Activated naive CD8-positive, alpha-beta T cell treated with anti-CD3 and anti-CD28 coated beads, Interleukin-2, amount 50 U/mL, for 16 hours (primary cell): ENCODE data around the gene PILRB.

Source experiments
- DNase-seq: peaks from one replicate; pipeline ENCODE4 v3.0.0-alpha.2; 2020; ENCODE audit warnings: low read depth, low spot score

The PILRB gene

DNA sequence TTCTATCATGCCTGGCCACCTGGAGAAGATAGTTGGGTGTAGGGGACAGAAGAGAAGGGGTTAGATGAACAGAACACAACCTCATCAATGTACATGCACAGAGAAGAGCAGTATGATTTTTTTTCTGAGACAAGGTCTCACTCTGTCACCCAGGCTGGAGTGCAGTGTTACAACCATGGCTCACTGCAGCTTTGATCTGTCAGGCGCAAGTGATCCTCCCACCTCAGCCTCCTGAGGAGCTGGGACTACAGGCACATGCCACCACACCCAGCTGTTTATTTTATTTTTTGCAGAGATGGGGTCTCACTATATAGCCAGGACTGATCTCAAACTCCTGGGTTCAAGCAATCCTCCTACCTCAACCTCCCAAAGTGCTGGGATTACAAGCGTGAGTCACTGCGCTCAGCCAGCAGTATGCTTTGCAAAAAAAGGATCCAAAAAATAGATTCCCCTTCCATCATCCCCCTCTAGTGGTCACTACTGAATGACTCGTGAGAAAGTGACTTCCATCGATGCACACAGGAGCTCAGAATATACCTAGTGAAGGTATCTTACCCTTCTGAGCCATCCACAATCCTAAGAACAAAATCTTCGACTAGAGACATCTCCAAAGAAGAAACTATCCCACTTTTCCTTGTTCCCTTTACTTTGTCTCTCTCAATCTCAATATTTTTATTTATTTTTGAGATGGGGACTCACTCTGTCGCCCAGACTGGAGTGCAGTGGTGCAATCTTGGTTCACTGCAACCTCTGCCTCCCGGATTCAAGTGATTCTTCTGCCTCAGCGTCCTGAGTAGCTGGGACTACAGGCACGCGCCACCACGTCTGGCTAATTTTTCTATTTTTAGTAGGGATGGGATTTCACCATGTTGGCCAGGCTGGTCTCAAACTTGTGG lies 49.6 kb downstream of the PILRB start:
- no peak for DNase-seq

- no peak for DNase-seq
Observed at GRCh38 chr7:100411101-100411500, 53.2 kb downstream of the PILRB start.

- DNase-seq = no peak
Observed at GRCh38 chr7:100413346-100413745, 55.4 kb downstream of the PILRB start.

DNA sequence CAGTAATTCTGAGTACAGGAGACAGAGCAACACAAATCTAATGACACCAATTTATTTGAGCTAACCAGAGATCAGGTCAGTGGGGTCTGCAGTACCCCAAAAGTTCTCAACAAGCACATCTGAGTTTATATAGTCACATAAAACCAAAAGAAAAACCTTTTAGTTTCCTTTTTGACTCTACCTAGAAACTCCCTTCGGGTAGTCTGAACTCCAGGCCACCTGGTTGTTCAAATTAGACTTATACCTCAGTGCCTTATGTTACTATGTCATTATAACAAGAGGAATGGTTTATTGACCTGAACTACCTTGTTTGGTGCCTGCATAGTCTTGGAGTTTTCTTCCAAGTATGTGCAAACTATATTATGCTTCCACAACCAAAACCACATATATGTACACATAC lies 56.0 kb downstream of the PILRB start:
- no peak for DNase-seq

GRCh38 chr7:100415448-100415847 lies 57.5 kb downstream of the PILRB start:
- DNase-seq = no peak
